PC-3 (cell line): ENCODE data around the gene TTC16. TPM values are rescaled to one million over a fixed set of nuclear protein-coding genes. Genes with fewer than 3 reads are reported as not detected.
"Not testable (repeated sequence)": the region's sequence is repeated elsewhere in the genome, so short reads cannot be mapped to it uniquely, and the experiment has no call there.

Experiments used
- ATAC-seq: fragments of 200-7000 bp; cut with Tn5 transposase; 2 replicates; pipeline ENCODE4 v1.9.1; 2020; ENCODE audit warnings: mild to moderate bottlenecking, moderate library complexity
- BruUV-seq: library from RNA; stranded (reverse); fragments of 400-500 nt; replicated peaks from 2 replicates; lab custom pipeline; 2021; lab: Mats Ljungman, UMichigan
- CTCF ChIA-PET: fragments of 300-600 bp; sonication (Branson Sonifier 250); formaldehyde crosslinking; loops from one replicate; lab custom pipeline; 2022; ENCODE audit warnings: antibody characterized with exemption; lab: Charles Lee
- POLR2A ChIA-PET: fragments of 300-600 bp; sonication (Branson Sonifier 250); formaldehyde crosslinking; loops from one replicate; lab custom pipeline; 2022; ENCODE audit warnings: antibody characterized with exemption; ENCODE audit not compliant: unreplicated experiment; lab: Charles Lee
- DNase-seq: peaks from one replicate; pipeline ENCODE4 v3.0.0-alpha.2; 2015
- H2AFZ ChIP-seq: fragments of 300-600 bp; sonication (generic); 2 replicates; pipeline ENCODE4 v1.6.0; 2016; ENCODE audit warnings: antibody characterized with exemption, low read length
- H3F3A ChIP-seq: fragments of 300-600 bp; sonication (generic); one replicate; pipeline ENCODE4 v1.6.0; 2017; ENCODE audit warnings: antibody characterized with exemption, low read length, control low read depth, mild to moderate bottlenecking; ENCODE audit not compliant: unreplicated experiment
- H3K27ac ChIP-seq: fragments of 300-600 bp; sonication (generic); 2 replicates; pipeline ENCODE4 v1.5.1; 2016; ENCODE audit warnings: mild to moderate bottlenecking, low read length
- H3K27me3 ChIP-seq: fragments of 300-600 bp; sonication (generic); 2 replicates; pipeline ENCODE4 v1.6.1; 2016; ENCODE audit warnings: low read length, mixed read lengths
- H3K36me3 ChIP-seq: fragments of 300-600 bp; sonication (generic); 2 replicates; pipeline ENCODE4 v1.6.1; 2016; ENCODE audit warnings: low read depth, mixed run types, low read length, mixed read lengths
- H3K4me1 ChIP-seq: fragments of 300-600 bp; sonication (generic); 2 replicates; pipeline ENCODE4 v1.5.1; 2016; ENCODE audit warnings: low read length; ENCODE audit not compliant: insufficient read depth
- H3K4me2 ChIP-seq: fragments of 300-600 bp; sonication (generic); 2 replicates; pipeline ENCODE4 v1.6.0; 2016; ENCODE audit warnings: low read length
- H3K4me3 ChIP-seq: fragments of 300-600 bp; sonication (generic); 2 replicates; pipeline ENCODE4 v1.5.1; 2016; ENCODE audit warnings: mild to moderate bottlenecking, low read length, mixed read lengths
- H3K79me2 ChIP-seq: fragments of 300-600 bp; sonication (generic); 2 replicates; pipeline ENCODE4 v1.6.1; 2017; ENCODE audit warnings: low read length, mixed read lengths
- H3K9ac ChIP-seq: fragments of 300-600 bp; sonication (generic); 2 replicates; pipeline ENCODE4 v1.6.0; 2016; ENCODE audit warnings: mild to moderate bottlenecking, low read length
- H3K9me2 ChIP-seq: fragments of 300-600 bp; sonication (generic); replicated peaks from 2 replicates; pipeline ENCODE4 v1.6.1; 2016; ENCODE audit warnings: mixed run types, low read length, mixed read lengths
- H3K9me3 ChIP-seq: fragments of 300-600 bp; sonication (generic); 2 replicates; pipeline ENCODE4 v1.6.1; 2016; ENCODE audit warnings: low read length, mixed read lengths
- H4K20me1 ChIP-seq: fragments of 300-600 bp; sonication (generic); 2 replicates; pipeline ENCODE4 v1.6.1; 2016; ENCODE audit warnings: low read length, mixed read lengths
- EZH2 ChIP-seq: fragments of 300-600 bp; sonication (generic); IDR thresholded peaks from one replicate; pipeline ENCODE4 v1.6.1; 2017; ENCODE audit warnings: antibody characterized with exemption, mild to moderate bottlenecking, low read length; ENCODE audit not compliant: unreplicated experiment
- EZH2phosphoT487 ChIP-seq: fragments of 300-600 bp; sonication (generic); IDR thresholded peaks from 2 replicates; pipeline ENCODE4 v1.6.1; 2018; ENCODE audit warnings: mild to moderate bottlenecking, antibody characterized with exemption, low read length, borderline replicate concordance
- intact Hi-C: fragments of 100-400 bp; cut with micrococcal nuclease; formaldehyde crosslinking; loops from 2 replicates; pipeline ENCODE4 v1.9.0; 2023
- total RNA-seq: library from RNA; depleted of rRNA; stranded (reverse); fragments of >200 nt; gene quantifications from 2 replicates; pipeline ENCODE4 v1.2.3, GENCODE V29; 2014
- TF ChIP-seq, protein P1 (sequence below): fragments of 300-600 bp; sonication (generic); conservative IDR thresholded peaks from 2 replicates; pipeline ENCODE4 v1.5.1; 2017; ENCODE audit warnings: antibody characterized with exemption, low read depth, mild to moderate bottlenecking, low read length

TTC16 gene
- total RNA-seq, 1 experiment from 2014 or later: 0.04 TPM

DNA sequence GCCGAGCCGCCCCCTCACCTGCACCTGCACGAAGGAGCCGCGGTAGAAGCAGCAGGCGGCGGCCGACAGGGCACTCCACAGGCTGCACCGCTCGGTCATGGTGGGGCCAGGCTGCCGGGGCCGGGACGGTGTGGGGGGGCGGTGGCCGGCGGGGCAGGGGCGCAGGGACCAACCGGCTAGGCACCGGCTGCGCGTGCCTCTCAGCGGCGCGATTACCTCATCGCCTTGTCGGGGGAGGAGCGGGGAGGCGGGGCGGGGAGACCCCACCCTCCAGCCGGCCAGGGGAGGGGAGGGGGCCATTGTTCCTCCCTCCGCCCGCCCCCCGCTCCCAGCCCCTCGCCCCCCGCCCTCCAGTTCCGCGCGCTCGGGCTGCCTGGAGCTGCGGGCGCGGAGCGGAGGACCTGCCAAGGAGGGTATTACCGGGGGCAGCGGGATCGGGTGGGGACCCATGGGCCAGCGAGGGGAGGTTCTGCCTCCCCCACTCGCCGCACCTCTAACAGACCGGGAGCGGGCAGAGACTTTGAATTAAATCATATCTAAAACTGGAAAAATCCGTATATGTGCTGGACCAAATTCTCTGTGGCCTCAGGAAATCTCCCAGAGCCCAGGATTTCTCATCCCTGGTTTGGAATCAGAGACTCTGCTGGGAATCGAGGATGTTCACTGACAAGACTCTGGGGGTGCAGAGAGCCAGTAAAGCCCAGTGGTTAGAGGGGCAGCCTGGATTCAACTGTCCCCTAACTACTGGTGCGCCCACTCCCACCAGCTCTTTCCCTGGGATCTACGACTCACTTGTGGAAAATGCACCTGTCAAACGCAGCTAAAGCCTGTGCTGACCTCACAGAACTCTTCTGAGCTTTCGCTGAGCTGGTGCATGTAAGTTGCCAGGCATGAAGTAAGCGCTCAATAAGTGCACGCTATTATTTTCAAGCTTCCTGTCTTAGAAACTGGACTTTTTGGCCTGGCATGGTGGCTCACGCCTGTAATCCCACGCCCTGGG, 39.5 kb downstream of the TTC16 start:
- Histone ChIP-seq H3K36me3 (no peaks in the 10 kb centered on the region), H3K4me3 (no peak overlapping the region), H2AFZ (no peak overlapping the region), H3F3A (no peaks in the 10 kb centered on the region), H3K4me1 (no peaks in the 10 kb centered on the region), H3K9ac (no peak overlapping the region), H3K27me3 (peaks cover 20% of the 10 kb centered on the region), H3K9me3 (no peaks in the 10 kb centered on the region), H3K4me2 (no peak overlapping the region), H4K20me1 (no peaks in the 10 kb centered on the region), H3K79me2 (no peaks in the 10 kb centered on the region), H3K27ac (no peak overlapping the region), H3K9me2 (no peaks in the 10 kb centered on the region)
- ATAC-seq (no peak), DNase-seq (no peak)
- CTCF ChIA-PET: no interaction called here
- POLR2A ChIA-PET: no interaction called here
- no TSS peak for BruUV-seq
- intact Hi-C loops: no loop called here
- TF ChIP-seq, protein P1, sequence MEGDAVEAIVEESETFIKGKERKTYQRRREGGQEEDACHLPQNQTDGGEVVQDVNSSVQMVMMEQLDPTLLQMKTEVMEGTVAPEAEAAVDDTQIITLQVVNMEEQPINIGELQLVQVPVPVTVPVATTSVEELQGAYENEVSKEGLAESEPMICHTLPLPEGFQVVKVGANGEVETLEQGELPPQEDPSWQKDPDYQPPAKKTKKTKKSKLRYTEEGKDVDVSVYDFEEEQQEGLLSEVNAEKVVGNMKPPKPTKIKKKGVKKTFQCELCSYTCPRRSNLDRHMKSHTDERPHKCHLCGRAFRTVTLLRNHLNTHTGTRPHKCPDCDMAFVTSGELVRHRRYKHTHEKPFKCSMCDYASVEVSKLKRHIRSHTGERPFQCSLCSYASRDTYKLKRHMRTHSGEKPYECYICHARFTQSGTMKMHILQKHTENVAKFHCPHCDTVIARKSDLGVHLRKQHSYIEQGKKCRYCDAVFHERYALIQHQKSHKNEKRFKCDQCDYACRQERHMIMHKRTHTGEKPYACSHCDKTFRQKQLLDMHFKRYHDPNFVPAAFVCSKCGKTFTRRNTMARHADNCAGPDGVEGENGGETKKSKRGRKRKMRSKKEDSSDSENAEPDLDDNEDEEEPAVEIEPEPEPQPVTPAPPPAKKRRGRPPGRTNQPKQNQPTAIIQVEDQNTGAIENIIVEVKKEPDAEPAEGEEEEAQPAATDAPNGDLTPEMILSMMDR: no peak
- no peak for TF ChIP-seq EZH2
- no peak for TF ChIP-seq EZH2phosphoT487

DNA sequence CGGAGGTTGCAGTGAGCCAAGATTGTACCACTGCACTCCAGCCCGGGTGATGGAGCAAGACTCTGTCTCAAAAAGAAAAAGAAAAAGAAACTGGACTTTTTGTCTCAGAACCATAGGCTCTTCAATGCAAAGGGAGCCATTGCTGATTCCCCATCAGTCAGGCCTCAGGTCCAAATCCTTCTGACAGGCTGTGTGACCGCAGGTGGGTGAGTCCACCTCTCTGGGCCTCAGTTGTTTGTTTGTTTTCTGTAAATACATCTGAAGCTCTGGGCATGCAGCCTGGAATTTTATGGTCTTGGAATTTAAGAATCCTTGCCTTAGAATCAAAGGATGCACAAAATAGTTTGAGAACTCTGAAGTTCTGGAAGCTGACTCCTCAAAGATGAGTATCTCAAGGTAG, 40.4 kb downstream of the TTC16 start:
- Histone ChIP-seq H3F3A (no peaks in the 10 kb centered on the region), H3K36me3 (no peaks in the 10 kb centered on the region), H3K4me3 (no peak overlapping the region), H3K27me3 (peaks cover 20% of the 10 kb centered on the region), H3K4me2 (no peak overlapping the region), H4K20me1 (no peaks in the 10 kb centered on the region), H3K4me1 (no peaks in the 10 kb centered on the region), H3K9me3 (no peaks in the 10 kb centered on the region), H3K27ac (no peak overlapping the region), H3K9me2 (no peaks in the 10 kb centered on the region), H3K9ac (no peak overlapping the region), H2AFZ (no peak overlapping the region), H3K79me2 (no peaks in the 10 kb centered on the region)
- no TSS peak for BruUV-seq
- no peak for ATAC-seq
- CTCF ChIA-PET: no interaction called here
- DNase-seq: no peak
- intact Hi-C loops: no loop called here
- POLR2A ChIA-PET: no interaction called here
- no peak for TF ChIP-seq EZH2phosphoT487
- TF ChIP-seq, protein P1: no peak
- TF ChIP-seq EZH2: no peak

DNA sequence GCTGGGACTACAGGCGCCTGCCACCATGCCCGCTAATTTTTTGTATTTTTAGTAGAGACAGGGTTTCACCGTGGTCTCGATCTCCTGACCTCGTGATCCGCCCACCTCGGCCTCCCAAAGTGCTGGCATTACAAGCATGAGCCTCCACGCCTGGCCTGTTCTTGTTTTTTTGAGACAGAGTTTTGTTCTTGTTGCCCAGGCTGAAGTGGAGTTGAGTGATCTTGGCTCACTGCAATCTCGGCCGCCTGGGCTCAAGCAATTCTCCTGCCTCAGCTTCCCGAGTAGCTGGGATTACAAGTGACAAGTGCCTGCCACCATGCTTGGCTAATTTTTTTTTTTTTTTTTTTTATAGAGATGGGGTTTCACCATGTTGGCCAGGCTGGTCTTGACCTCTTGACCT, 40.9 kb downstream of the TTC16 start:
- H3K9ac ChIP-seq, H2AFZ ChIP-seq, H3K27ac ChIP-seq, H3K9me2 ChIP-seq, intact Hi-C loops, BruUV-seq, H3K36me3 ChIP-seq, H3K9me3 ChIP-seq, ATAC-seq, H3K4me2 ChIP-seq, CTCF ChIA-PET, H3K79me2 ChIP-seq, H3K4me3 ChIP-seq, H3F3A ChIP-seq, DNase-seq, POLR2A ChIA-PET, H4K20me1 ChIP-seq, H3K4me1 ChIP-seq: not testable (repeated sequence)
- H3K27me3 ChIP-seq: peaks cover 20% of the 10 kb centered on the region
